Measurements from ENCODE around the gene NT5M.
A peak's percentile ranks its signal among the peaks of the same experiment; 100 is the strongest.
"Not testable (repeated sequence)": the region's sequence is repeated elsewhere in the genome, so short reads cannot be mapped to it uniquely, and the experiment has no call there.

NT5M gene

DNA sequence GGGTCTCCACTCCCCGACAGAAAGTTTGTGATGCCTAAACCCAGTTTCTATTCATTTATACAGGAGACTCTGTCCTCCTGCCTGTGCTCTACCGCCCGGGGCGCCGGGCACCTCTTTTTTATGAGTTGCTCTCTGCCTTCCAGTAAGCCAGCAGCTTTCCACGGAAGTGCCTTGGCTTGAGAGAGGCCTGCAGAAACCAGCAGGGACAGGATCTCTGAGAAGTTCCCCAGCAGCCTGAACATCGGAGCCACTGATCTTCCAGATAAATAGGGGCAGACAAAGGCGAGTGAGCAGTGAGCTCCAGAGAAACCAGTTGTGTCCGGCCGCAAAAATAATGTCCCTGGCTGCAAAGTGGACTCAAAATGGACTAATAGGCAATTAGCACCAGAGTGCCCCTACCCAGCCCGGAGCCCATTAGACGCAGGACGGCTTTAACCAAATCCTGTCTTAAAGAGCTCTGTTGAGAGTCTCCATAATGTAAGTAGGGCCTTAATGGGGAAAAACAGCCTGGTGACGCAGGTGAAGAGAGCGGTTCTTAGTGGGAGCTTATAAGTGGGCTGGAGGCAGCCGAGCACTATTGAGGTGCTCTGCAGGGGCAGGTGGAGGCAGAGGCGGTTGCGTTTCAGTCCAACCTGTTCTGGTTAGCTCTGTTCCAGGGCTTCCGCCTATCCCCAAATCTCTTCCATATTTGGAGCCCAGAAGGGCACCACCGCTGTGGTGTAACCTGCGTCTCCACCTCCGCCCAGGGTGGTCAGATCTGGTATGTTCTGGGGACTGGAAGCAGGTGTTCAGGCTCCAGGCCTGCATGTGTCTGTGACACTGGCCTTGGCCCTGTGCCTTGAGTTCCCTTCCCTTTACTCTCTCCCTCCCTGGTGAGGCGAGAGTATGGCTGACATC lies 74.1 kb downstream of the NT5M start:
- DNase-seq (ENCODE audit: low spot score) = no peak

DNA sequence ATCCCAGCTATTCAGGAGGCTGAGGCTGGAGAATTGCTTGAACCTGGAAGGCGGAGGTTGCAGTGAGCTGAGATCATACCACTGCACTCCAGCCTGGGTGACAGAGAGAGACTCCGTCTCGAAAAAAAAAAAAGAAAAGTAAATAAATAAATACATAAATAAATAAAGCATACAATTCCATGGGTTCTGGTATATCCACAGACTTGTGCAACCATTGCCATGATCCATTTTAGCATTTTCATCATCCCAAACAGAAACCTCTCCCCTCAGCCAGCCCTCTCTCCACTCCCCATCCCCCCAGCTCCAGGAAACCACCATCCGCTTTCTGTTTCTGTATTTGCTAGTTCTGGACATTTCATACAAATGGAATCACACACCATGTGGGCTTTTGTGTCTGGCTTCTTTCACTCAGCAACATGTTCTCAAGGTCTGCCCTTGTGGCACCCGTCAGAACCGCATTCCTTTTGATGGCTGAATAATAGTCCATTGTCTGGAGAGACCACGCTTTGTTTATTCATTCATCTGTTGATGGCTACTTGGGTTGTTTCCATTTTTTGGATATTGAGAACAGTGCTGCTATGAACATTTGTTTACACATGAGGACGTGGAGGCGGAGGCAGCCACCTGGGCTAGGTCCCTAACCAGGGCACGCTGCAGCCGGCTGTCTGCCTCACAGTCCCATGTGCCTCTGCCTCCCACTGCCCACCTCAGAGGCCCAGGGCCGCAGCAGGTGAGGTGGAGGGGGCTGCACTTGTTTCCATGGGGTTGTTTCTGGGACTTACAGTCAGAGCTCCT lies 76.2 kb downstream of the NT5M start:
- no peak for DNase-seq (ENCODE audit: low spot score)

DNA sequence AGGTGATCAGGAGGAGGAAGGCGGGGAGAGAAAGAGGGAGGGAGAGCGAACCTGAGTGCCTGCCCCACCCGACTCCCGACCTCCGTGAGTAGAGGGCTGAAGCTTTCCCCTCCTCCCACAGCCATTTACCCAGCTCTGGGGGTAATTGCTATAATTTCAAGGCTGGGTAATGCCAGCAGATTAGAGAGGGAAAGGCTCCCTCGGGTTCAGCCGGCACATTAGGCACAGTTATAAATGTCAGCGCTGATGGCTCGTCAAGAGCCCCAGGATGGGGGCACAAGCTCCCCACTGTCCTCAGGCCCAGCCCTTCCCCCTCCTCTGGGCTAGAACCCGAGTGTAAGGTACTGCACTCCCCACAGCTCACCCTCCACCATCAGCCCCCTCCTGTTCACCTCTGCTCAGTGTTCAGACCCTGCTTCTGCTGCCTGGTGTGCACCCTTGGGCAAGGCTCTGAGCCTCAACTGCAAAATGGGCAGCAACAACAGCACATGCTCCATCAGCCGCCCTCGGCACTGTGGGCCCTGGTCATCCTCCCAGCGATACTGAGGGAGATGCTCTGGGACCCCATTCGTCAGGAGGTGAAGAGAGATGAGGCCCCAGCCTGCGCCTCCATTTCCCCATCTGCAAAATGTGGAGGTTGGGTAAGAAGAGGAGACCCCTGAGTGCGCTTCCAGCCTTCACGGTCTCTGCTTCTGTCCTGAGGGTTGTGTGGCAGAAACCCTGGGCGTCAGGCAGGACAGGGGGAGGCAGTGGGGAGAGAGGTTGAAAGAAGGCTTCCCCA lies 77.2 kb downstream of the NT5M start:
- no peak for DNase-seq (ENCODE audit: low spot score)

DNA sequence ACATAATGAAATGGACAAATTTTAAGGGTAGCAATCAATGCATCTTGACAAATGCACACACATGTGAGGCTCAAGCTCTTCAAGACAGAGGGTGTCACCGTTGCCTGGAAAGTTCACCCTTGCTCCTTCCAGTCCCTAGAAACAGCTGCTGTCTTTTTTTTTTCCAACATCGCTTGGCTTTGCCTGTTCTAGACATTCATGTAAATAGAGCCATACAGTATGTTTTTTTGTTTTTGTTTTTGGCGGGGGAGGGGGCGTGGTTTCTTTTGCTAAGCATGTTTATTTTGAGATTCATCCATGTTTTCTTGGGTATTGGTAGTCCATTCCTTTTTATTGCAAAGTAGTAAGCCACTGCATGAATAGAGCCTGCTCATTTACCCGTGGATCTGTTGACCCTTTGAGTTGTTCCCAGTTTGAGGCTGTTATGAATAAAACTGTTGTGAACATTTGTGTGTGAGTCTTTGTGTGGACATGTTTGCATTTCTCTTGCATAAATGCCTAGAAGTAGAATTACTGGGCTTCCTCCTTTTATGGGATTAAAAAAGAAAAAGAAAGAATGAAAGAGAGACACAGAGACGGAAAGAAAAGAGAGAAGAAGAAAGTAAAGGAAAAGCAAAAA lies 78.4 kb downstream of the NT5M start:
- no peak for DNase-seq (ENCODE audit: low spot score)

DNA sequence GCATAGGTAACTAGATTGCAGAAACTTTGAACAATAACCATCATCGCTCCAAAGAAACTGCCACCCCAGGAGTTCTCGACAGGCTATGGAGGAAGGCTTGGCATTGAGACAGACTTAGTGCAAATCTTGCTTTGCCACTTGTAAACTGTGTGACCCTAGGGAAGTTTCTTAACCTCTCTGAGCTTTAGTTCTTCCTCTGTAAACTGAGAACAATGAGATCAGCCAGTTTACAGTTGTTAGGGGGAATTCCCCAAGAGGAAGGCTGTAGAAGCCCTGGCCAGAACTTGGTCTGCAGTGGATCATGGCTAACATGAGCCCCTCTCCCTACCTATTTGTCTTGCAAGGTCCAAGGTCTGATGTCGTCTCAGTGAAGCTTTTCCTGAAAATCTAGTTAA lies 78.9 kb downstream of the NT5M start:
- no peak for DNase-seq (ENCODE audit: low spot score)

DNA sequence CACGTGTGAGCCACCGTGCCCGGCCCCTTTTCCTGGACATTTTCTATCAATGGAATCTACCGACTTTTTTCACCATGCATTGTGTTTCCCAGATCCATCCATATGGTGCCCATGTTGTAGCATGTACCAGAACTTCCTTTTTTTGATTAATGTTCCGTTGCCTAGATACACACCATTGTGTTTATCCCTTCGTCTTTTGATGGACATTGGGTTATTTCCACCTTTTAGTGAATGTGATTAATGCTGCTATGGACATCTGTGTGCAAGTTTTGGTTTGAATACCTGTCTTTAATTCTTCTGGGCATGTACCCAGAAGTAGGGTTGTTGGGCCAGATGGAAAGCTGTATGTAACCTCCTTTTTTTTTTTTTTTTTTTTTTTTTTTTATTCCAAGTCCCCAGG lies 79.8 kb downstream of the NT5M start:
- no peak for DNase-seq (ENCODE audit: low spot score)

DNA sequence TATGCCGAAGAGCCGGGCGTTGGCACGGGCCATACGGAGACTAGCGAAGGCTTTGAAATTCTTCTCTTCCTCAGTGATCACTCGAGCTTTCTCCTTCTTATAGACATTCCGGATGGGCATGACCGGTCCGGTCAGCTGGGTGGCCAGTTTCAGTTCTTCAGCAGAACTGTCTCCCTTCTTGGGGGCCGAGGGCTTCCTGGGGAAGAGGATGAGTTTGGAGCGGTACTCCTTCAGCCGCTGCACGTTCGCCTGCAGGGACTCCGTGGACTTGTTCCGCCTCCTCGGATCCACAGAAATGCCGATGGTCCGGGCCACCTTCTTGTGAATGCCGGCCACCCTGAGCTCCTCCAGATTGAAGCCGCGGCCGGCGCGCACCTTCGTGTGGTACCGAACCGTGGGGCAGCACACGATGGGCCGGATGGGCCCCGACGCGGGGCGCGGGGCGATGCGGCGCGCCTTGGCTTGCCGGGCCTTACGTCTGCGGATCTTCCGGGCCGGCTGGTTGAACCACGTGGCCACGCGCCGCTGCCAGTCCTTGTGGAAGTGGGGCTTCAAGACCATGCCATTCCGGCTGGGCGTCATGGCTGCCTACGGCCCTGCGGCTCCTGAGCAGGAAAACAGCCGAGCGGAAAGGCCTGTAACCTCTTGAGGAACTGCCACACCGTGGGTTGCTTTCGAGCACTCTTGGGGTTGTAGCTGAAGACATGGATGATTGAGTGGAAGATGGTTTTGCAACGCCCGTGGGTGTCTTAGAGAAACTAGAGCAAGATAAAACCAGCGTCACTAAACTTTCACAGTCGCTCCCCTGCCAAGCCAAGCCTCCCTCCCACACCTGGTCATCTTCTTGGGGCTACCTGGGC lies 80.5 kb downstream of the NT5M start:
- not testable (repeated sequence) for DNase-seq (ENCODE audit: low spot score)

DNA sequence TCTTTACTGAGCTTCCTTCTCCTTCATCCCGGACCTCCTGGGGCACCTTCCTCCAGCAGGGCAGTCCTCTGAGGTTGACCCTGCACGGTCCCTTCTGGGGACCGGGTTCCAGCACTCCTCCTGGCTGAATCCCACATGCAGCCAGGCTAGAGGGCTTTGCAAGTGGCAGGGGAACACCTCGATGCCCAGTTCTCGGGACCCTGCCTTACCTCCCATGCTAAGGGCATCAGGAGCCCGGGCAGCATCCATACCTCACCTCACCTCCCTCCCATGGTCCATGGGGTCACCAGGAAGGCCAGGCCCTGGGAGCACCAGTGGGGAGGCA lies 81.1 kb downstream of the NT5M start:
- no peak for DNase-seq (ENCODE audit: low spot score)

DNA sequence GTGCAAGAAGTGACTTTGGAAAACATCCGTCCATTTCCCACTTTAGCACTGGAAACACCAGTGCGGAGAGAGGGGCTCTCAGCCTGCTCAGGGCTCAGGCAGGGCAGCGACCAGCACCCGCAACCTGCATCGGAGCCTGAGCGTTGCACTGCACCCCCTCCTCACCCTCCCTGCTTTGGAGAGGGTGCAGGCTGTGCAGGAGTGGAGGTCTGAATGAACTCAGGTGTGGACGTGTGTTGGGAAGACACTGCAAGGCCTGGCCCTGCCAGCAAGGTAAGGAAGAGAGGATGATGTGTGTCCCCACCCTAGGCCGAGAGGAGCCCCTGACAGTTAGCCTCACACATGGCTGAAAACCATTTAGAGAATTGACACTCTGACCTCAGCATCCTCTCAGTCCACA lies 81.8 kb downstream of the NT5M start:
- DNase-seq (ENCODE audit: low spot score) = no peak

DNA sequence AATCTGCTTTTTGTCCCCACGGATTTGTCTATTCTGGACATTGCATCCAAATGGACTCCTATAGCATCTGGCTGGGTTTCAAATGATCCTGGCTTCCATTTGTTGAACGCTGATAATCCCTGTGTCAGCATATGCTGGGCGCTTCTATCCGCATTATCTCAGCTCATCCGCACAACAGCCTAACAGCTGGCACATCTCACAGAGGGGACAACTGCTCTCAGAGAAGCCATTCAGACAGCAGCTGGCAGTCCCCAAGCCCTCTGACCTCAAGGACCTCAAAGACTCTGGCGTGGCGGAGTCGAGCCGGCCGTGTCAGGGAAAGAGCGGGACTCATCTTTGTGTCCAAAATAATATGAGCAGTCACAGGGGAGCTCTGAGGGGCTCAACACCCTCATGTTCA lies 82.3 kb downstream of the NT5M start:
- DNase-seq (ENCODE audit: low spot score) = no peak

DNA sequence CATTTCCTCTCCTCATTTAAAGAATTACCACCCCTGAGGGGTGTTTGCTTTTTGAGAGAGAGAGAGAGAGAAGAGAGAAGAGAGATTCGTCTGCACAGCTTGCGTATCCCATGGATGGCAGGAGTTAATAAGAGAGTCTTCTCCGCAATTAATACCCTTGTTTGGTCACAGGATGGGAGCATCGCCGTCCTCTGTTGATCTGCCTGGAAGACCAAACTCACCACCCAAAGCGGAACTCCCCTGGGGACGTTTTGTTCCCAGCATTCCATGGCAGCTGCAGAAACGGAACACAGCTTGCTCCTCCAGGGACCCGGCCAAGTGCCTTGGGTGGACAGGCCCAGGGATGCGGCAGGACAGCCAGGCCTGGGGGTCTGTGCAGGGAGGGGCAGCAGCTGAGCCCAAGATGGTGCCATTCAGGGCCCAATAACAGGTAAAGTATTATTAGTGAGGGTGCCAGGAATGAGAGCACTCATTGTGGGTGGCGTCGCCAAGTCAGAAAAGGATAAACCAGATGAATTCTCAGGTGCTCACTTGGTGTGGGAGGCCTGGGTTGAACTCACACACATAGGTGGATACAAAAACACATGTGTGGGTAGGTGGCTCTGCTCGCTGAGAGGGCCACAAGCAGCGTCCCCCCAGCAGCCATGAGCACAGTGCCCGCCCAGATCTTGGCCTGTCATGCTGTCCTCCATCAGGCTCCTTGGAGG lies 83.1 kb downstream of the NT5M start:
- DNase-seq (ENCODE audit: low spot score) = no peak

DNA sequence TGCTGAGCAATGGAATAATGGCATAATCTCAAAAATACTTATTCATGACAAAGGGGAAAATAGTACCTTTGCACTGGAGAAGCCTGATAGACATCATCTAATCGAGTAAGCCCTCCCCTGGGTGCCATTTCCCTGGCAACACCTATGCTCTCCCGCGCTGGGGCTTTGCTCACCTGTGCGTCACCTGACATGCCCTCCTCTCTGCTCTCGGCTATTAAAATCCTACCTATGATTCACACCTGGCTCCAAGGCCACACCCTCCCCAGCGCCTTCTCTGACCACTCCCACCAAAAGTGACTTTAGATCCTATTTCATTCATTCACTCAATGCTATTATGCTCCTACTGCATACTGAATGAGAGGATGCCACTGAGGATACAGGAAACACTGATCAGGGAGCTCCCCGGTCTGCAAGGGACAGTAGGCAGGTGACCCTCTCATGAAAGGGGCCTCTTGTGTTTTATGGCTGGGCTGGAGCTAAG lies 83.9 kb downstream of the NT5M start:
- no peak for DNase-seq (ENCODE audit: low spot score)

DNA sequence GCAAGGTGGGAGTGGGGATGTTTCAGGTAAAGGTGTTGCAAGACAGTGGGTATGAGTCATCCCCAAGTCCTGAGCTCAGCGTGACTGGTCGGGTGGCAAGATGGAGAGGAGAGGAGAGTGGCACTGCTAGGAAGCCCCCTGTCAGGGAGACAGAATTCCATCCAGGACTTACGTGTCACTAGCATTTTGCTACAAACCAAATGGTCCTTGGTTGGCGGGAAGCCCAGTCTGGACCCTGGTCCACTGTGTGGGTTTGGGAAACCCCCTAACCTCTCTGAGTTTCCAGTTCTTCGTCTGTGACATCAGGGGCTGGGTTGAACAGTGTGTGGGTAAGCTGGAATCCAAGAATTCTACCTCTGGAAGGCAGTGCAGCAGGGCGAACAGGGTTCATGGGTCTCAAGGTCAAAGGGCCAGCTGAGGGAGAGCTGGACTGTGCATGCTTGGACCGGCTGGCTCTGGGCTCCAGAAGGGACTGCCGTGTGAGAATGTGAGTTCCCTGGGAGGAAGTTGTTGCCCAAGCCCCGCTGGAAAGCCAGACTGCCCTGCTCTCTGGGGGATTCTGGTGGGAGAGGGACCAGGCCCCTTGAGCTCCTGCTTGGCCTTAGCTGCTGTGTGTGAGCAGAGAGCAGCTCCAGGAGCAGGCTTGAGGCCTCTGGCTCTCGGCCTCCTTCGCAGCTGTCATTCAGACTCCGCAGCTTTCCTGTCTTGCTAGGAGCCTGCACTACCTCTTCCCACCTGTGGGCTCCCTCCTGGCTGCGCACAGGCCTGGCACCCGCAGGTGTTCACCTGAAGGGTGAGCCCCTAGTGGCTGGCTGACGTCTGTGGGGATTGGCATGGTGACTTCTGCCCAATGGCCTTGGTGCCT lies 84.6 kb downstream of the NT5M start:
- peak; percentile 66 for DNase-seq (ENCODE audit: low spot score)

DNA sequence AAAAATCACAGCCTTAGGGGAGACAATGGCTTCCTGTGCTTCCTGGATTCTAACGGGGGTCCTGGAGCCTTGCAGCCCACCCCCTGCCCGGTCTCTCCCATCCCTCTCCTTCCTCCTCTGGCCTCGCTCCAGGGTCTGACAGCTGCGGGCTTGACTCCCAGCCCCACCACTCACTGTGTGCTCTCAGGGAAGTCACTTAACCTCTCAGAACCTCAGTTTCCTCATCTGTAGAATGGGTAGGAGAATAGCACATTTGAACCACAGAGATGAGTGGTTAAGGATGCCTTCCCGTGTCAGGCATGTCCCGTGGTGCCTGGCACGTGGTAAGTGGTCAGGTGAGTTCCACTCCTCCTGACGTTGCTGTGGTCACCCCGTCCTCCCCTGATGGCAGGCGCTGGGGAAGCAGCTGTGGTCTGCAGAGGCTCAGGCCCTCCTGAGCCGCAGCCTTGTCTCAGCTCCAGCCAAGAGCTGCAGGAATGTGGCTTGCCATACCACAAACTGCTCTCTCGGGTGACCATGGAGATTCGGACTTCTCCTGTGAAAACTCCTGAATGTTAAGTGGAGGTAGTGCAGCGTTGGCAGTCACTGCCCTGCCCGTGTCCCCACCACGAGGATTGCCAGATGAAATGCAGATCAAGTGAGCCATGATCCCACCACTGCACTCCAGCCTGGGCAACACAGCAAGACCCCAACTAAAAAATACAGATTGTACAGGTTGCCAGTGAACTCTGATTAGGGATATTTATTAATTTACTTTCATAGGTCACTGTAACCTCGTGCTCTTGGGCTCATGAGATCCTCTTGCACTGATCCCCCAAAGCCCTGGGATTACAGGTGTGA lies 85.7 kb downstream of the NT5M start:
- DNase-seq (ENCODE audit: low spot score) = no peak

DNA sequence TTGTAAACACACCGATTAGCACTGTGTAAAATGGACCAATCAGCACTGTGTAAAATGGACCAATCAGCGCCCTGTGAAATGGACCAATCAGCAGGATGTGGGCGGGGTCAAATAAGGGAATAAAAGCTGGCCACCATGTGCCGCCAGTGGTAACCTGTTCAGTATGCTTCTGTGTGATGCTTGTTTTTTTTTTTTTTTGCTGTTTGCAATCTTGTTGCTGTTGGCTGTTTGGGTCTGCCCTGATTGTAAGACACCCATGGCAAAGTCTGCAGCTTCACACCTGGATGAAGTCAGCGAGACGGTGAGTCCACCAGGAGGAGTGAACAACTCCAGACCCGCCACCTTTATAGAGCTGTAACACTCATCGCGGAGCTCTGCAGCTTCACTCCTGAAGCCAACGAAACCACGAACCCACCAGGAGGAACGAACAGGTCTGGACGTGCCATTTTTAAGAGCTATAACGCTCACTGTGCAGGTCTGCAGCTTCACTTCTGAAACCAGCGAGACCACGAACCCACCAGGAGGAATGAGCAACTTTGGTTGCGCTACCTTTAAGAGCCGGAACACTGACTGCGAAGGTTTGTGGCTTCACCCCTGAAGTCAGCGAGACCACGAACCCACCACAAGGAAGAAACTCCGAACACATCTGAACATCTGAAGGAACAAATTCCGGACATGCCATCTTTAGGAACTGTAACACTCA lies 88.6 kb downstream of the NT5M start:
- DNase-seq (ENCODE audit: low spot score) = no peak

DNA sequence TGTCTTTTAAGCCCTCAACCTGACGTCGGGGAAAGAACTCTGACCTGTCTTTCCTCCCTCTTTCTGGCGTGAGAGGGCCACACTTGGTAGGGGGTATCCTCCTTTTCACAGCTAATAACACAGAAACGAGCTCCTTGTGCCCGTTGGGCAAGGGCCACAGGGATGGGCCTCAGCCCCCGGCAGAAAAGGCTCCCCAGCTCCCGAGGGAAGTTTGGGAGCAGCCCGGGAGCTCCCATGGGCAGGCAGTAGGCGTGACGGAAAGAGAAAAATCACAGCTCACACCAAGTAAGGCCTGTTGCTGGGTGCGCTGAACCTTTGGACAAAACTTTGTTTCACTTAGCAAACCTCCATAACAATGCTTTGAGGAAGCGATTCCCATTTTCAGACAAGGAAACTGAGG lies 90.8 kb downstream of the NT5M start:
- DNase-seq (ENCODE audit: low spot score) = no peak

DNA sequence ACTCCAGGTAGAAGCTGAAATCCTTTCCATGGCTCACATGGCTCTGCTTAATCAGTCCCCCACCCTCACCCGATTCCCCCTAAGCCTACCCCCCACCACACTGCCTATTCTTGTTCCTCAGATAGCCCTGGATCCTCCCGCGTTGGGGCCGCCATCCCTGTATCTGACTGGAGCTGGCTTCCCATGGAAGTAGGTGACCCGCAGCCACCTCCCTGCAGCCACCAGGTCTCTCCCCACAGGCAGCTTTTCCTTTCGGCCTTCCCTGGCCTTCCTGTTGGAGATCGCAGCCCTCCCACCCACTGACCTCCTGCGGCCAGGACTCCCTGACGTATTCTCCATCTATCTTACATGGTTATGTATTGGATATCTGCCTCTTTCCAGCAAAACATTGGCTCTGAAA lies 91.3 kb downstream of the NT5M start:
- no peak for DNase-seq (ENCODE audit: low spot score)

DNA sequence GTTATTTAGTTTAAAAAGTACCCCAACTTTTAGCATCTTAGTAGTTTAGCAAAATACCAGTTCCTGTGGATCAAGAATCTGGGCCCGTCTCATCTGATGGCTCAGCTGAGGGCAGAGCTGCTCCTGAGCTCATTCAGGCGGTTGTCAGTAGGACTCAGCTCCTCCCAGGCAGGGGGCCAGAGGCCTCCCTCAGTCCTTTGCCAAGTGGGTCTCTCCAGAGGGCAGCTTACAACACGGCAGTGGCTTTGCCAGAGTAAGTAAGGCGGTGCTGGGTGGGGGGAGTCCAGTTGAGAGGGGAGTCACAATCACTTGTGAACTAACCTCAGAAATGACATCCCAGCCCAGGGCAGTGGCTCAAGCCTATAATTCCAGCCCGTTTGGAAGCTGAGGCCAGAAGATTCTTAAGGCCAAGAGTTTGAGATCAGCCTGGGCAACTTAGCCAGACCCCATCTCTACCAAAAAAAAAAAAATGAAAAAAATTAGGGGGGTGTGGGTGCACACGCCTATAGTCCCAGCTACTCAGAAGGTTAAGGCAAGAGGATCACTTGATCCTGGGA lies 92.2 kb downstream of the NT5M start:
- DNase-seq (ENCODE audit: low spot score) = no peak
